ENCODE results near the gene TBC1D22A. TPM values are rescaled to one million over a fixed set of nuclear protein-coding genes. Genes with fewer than 3 reads are reported as not detected.

The TBC1D22A gene
- total RNA-seq, 4 donors from 2014 or later: 16.2 to 22.2 (median 17.8) TPM

DNA sequence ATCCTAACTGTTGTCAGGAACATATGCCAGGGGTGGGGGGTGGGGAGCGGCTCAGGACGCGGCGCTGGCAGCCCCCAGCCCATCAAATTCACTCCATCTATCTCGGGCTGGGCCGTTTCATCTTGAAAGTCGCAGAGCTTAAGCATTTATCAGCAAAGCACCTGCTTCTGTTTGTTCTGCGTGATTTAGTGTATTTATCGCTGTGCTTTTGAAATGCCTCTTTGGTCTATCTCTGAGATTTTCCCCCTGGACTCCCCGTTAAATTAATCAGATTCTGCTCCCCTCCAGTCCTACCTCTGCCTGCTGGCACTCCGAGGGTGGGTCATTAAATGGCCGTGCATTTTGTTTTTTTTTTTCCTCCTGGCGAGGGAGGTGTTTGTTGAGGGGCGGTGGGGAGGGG, 446.2 kb downstream of the TBC1D22A start:
- Histone ChIP-seq H3K27me3 (peaks cover 45% of the 10 kb centered on the region), H3K4me1 (no peaks in the 10 kb centered on the region), H3K36me3 (no peaks in the 10 kb centered on the region), H3K9me3 (no peaks in the 10 kb centered on the region), H3K4me3 (no peak overlapping the region), H3K27ac (no peak overlapping the region)
- TF ChIP-seq CTCF (IDR thresholded peaks at IDR 0.05): no peak
- WGBS, 2 donors (ENCODE audit: low coverage in 1 of 2): 61 to 64% methylated on average over 3 to 12 of the region's 14 CpGs
- ATAC-seq: no peak

GRCh38 chr22:47209040-47209514, 446.6 kb downstream of the TBC1D22A start:
- Histone ChIP-seq H3K27ac (no peak overlapping the region), H3K4me3 (no peak overlapping the region), H3K27me3 (peaks cover 43% of the 10 kb centered on the region), H3K36me3 (no peaks in the 10 kb centered on the region), H3K4me1 (no peaks in the 10 kb centered on the region), H3K9me3 (no peaks in the 10 kb centered on the region)
- TF ChIP-seq POLR2AphosphoS5 (IDR thresholded peaks at IDR 0.05) (no peak), POLR2A (IDR thresholded peaks at IDR 0.05) (no peak), CTCF (IDR thresholded peaks at IDR 0.05) (no peak), EP300 (IDR thresholded peaks at IDR 0.05) (no peak)
- 100% methylated on average over 1 of the region's 12 CpGs; no CpG with 5 or more reads in 1 of the 2 donors for WGBS, 2 donors (ENCODE audit: low coverage in 1 of 2)
- ATAC-seq: no peak

DNA sequence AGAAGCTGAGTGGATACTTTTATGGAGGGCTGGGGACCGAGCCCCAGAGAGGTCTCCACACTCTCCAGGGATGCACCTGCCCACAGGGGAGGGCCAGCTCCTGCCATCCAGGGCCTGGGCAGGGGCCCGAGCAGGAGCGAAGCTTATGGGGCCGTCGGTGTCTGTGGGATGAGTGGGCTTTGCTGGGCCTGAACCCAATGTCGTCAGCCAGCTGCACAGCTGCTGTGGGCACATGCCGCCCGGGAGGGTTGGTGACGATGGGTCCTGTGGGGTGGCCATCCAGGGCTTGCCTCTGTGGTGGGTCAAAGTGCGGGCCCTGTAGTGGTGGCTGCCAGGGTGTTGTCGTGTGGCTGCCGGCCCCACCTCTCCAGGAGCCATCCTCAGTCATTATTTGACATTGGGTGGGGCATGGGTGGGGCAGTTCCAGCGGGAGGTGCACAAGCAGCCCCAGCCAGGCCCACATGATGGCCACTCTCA, 447.1 kb downstream of the TBC1D22A start:
- Histone ChIP-seq H3K4me3 (no peak overlapping the region), H3K4me1 (no peaks in the 10 kb centered on the region), H3K27me3 (peaks cover 38% of the 10 kb centered on the region), H3K36me3 (no peaks in the 10 kb centered on the region), H3K27ac (no peak overlapping the region), H3K9me3 (no peaks in the 10 kb centered on the region)
- no peak for TF ChIP-seq POLR2AphosphoS5 (IDR thresholded peaks at IDR 0.05)
- no peak for TF ChIP-seq EP300 (IDR thresholded peaks at IDR 0.05)
- no peak for TF ChIP-seq CTCF (IDR thresholded peaks at IDR 0.05)
- no peak for TF ChIP-seq POLR2A (IDR thresholded peaks at IDR 0.05)
- WGBS, 2 donors (ENCODE audit: low coverage in 1 of 2): no CpG with 5 or more reads among the region's 13 CpGs
- ATAC-seq: no peak

DNA sequence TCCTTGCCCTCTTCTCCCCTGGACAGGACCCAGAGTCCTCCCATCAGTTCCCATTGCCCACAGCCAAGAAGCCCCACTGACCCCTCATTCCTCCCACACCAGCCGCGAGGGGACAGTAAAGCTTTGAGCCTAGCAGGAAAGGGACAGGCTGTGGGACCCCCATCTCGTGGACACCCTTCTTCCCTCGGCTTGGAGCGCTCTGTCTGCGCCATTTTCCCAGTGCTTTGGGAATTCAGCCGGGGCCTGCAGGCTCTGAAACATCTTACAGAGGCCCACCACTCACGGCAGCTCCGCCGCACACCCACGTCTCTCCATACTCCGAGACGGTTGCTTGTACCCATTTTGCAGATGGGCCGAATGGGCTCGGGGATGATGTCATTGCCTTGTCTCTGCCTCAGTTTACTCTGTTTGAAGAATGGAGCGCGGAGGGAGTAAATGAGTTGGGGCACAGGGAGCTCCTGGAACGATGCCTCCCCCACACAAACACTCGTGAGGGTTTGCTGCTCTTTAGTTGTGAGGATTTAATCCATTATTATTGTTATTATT, 447.7 kb downstream of the TBC1D22A start:
- no peak for ATAC-seq
- Histone ChIP-seq H3K4me1 (no peaks in the 10 kb centered on the region), H3K27ac (no peak overlapping the region), H3K4me3 (no peak overlapping the region), H3K9me3 (no peaks in the 10 kb centered on the region), H3K27me3 (peaks cover 34% of the 10 kb centered on the region), H3K36me3 (no peaks in the 10 kb centered on the region)
- 100% methylated on average over 4 of the region's 19 CpGs; no CpG with 5 or more reads in 1 of the 2 donors for WGBS, 2 donors (ENCODE audit: low coverage in 1 of 2)
- TF ChIP-seq POLR2A (IDR thresholded peaks at IDR 0.05) (no peak), EP300 (IDR thresholded peaks at IDR 0.05) (no peak), POLR2AphosphoS5 (IDR thresholded peaks at IDR 0.05) (no peak), CTCF (IDR thresholded peaks at IDR 0.05) (no peak)

GRCh38 chr22:47210686-47211085, 448.2 kb downstream of the TBC1D22A start:
- ATAC-seq: no peak
- H3K4me1 ChIP-seq: no peaks in the 10 kb centered on the region
- WGBS, 2 donors (ENCODE audit: low coverage in 1 of 2): 84 to 100% methylated on average over 1 to 5 of the region's 9 CpGs
- no peak overlapping the region for H3K27ac ChIP-seq
- H3K27me3 ChIP-seq: peaks cover 29% of the 10 kb centered on the region
- no peak overlapping the region for H3K4me3 ChIP-seq
- no peaks in the 10 kb centered on the region for H3K9me3 ChIP-seq
- no peaks in the 10 kb centered on the region for H3K36me3 ChIP-seq
- TF ChIP-seq EP300 (IDR thresholded peaks at IDR 0.05) (no peak), POLR2A (IDR thresholded peaks at IDR 0.05) (no peak), CTCF (IDR thresholded peaks at IDR 0.05) (no peak), POLR2AphosphoS5 (IDR thresholded peaks at IDR 0.05) (no peak)

Measured in gastroesophageal sphincter (tissue), 4 donors.